Lung microvascular endothelial cell (primary cell): ENCODE measurements around the gene DSCAML1. TPM values are rescaled to one million over a fixed set of nuclear protein-coding genes. Genes with fewer than 3 reads are reported as not detected.

Experiments
- DNase-seq, 2 donors: peaks; one replicate each; pipeline versions ENCODE4 v3.0.0 to v3.0.0-alpha.2; 2010; ENCODE audit warnings: low read depth in 2 of 2
- total RNA-seq: library from RNA; depleted of rRNA; stranded (reverse); fragments of >200 nt; gene quantifications from 2 replicates; pipeline ENCODE4 v1.2.1, GENCODE V29; 2014

DSCAML1 gene
- total RNA-seq, 1 donor from 2014 or later = under 0.01 TPM

- no peak for DNase-seq
These were observed 294.8 kb downstream of the DSCAML1 start for GRCh38 chr11:117502015-117502778.

- no peak for DNase-seq
These were observed 295.6 kb downstream of the DSCAML1 start for GRCh38 chr11:117501237-117501898.

DNA sequence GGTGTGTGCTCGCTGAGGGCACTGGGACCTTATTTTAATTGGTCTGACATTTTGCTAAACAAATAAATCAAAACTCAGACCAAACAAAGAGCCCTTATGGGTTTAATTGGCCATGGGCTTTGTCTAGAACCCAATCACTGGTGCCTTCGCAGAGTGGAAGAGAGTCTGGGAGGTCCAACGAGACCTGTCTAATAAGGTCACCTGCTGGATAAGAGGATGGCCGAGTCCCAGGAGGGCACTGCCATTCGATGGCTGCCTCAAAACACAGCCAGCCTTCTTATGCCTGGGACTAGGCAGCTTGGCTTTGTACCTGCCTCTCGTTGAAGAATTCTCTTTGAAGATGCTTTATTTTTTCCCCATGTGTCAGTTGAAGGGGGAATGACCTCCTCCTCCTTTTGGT is 298.2 kb downstream of the DSCAML1 start:
- DNase-seq = no peak

- DNase-seq = no peak
These were observed 299.6 kb downstream of the DSCAML1 start for GRCh38 chr11:117497206-117497951.

GRCh38 chr11:117495357-117495756 is 301.7 kb downstream of the DSCAML1 start:
- no peak for DNase-seq

- no peak for DNase-seq
These were observed 304.3 kb downstream of the DSCAML1 start for GRCh38 chr11:117492578-117493251.

DNA sequence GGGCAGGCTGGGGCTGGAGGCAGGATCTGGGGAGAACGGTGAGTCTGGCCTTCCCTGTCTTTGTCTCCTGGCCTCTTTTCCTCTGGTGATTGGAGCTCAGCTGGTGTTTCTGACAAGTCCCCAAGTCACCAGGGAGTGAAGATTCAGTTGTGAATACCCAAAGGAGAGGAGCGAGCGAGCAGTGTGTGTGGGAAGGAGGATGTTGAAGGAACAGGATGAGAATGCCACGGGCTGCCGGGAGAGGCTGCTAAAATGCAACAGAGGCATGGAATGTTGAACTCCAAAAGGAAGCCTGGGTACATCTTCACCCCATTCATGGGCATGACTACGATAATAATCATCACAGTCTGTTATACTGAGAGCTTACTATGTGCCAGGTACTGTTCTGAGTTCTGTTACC is 306.1 kb downstream of the DSCAML1 start:
- DNase-seq = no peak

- no peak for DNase-seq
These were observed 306.9 kb downstream of the DSCAML1 start for GRCh38 chr11:117489999-117490679.

DNA sequence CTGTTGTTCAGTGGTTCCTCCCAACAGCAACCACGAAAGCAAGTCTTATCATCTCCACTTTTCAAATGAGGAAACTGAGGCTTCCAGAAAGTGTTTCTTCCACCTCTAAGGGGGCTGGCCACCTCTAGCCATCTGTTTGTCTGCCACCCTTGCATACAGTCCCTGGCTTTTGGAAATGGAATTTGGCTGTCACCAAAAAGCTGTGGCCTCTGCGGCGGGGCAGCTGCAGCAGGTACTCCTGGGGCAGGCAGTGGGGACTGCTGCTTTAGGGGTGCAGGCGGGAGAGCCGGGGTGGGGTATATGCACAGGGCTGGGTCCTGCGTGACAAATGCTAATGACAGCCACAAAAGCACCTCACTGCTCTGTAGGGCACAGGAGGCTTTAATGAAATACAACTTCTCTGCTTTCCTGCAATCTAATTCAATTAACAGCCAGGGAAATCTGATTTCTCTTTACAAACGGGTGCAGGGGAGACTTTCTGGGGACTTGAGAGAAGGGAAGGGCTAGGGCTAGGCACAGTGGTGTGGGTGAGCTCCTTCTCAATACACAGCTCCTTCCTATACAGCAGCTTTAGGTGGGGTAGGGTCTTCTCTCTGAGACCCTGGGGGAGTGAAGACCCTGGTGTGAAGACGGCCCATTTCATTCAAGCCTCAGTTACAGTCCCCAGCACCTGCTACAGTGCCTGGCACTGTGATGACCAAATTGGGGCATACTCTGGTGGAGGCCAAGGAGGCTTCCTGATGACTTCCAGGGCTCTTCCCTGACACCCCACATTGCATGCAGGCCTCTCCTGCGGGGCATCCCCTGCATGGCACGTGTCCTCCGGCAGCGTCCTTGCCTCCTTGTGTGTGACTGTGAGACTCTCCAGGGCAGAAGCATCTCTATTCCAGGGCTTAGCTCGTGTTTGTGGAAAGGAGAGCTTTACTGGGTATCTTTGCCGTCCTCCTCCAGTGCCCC is 307.7 kb downstream of the DSCAML1 start:
- DNase-seq = no peak

DNA sequence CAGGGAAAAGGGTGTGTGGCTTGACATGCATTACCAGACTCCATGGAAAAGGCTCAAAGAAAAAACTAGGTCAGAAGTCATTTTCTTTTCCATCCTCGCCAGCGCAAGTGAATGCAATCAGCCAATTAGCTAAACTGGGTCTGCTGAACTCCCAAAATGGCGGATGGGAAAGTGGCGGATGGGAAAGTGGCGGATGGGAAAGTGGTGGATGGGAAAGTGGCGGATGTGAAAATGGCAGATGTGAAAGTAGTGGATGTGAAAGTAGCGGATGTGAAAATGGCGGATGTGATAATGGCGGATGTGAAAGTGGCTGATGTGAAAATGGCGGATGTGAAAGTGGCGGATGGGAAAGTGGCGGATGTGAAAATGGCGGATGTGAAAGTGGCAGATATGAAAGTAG is 311.0 kb downstream of the DSCAML1 start:
- no peak for DNase-seq

DNA sequence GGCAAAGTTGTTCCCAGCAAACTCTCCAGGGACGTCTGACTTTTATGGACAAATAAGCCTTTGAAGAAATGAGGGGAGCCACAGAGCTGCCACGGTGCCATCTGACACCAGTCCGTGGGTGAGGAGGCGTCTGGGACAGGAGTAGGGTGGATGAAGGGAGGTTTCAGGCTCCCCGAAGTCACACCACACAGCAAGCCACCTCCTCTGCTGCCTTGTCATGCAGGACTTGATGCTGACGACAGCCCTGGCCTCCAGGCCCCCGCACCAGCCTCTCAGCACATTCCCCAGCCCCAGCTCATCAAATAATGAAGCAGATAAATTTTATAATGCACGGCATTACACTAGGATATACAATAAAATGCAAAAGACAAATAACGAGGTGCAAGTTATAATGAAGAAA is 312.9 kb downstream of the DSCAML1 start:
- no peak for DNase-seq

- DNase-seq = no peak
These were observed 313.6 kb downstream of the DSCAML1 start for GRCh38 chr11:117483372-117483771.

DNA sequence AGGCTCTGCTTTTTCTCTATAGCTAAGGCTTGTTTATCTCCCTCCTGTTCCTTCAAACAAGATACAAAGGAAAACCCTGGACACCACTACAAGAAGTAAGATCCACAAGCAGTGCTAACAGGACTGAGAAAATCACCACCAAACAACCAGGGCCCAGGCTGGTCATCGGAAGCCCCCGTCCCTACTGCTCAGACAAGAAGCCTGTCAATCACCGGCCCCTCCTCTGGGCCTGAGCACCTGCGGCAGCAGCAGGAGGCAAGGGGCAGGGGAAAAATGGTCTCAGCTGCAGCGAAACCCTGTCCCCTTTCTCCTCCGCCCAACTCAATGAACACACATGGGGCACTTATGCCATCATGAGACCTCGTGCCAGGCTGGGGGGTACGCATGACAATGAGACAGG is 314.1 kb downstream of the DSCAML1 start:
- no peak for DNase-seq

- no peak for DNase-seq
These were observed 315.1 kb downstream of the DSCAML1 start for GRCh38 chr11:117481885-117482284.

DNA sequence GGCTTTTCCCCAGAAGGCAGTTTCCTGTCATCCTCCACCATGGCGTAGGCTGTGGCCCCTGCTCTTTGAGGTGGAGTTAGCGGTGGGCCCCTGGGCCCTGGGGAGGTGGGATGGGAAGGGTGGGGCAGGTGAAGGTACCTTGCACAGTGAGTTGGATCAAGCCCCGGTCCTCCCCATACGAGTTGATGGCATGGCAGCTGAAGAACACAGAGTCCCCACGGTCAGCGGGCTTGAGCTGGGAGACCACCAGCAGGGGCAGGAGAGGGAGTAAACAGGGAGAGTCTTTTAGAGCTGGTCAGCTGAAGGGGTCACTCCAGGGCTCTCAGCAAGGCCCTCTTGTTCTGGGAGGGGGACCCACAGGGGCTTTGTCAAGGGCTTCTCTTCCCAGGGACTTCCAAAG is 316.0 kb downstream of the DSCAML1 start:
- DNase-seq = no peak

DNA sequence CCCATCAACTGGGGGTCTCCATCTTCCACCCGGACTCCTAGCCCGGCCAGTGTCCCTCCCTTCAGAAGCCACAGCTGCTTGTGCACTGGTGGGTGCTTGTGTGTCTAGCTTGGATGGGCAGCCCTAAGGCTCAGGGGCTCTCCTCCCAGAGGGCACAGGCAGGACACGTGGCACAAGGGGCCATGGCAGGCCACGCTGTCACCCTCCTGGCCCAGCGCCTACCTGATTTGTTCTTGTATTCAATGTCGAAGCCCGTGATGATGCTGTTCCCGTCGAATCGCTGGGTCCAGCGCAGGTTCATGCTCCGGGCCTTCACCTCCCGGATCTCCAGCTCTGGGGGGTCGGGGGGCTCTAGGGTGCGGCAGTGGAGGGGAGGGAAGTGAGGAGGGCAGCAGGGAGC is 316.8 kb downstream of the DSCAML1 start:
- no peak for DNase-seq

- no peak for DNase-seq
These were observed 317.6 kb downstream of the DSCAML1 start for GRCh38 chr11:117479372-117479771.

- no peak for DNase-seq
These were observed 318.1 kb downstream of the DSCAML1 start for GRCh38 chr11:117478926-117479325.

DNA sequence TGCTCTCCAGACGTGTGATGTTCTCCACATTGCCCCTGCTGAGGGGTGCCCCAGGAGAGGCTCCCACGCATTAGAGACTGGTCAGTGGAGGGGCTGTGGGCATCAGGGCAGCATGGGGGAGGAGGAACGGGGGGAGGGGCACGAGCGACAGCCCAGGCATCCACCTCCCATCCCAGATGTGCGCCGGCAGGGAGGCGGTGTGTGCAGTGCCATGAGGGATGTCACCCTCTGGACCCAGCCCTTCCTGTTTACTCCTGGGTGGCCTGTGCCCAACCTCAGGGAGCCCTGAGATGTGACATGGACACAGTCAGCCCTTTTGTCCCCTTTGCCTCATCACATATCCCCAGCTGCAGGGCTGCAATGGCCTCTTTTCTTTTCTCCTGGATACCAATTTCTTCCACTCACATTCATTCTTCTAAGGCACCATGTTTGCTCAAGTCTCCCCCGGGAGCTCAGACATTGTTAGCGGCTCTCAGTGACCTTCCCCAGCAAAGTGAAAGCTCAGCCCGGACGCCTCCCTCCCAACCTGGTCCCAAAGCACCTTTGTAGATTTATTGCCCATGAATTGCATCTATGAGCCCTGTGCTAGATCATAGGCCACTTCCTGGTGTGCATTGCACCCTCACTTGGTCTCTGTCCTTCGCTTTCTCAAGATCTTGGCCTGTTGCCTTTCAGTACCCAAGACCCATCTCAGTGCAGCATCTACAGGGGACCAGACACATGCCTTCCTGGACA is 318.7 kb downstream of the DSCAML1 start:
- DNase-seq = no peak
